Liver (tissue), 3 donors: ENCODE measurements around the gene NR2F2.

Experiments
- CTCF ChIP-seq: fragments of 150-350 bp; IDR thresholded peaks from 2 replicates; pipeline ENCODE4 v1.5.1; 2017; ENCODE audit warnings: improper control_type of control experiment, low read depth, low read length; ENCODE audit not compliant: missing input control
- GABPA ChIP-seq, 2 donors: IDR thresholded peaks in 1 of 2; conservative IDR thresholded peaks in 1 of 2; 2 replicates each; pipeline ENCODE4 v1.6.1; 2016; ENCODE audit warnings: antibody characterized with exemption in 2 of 2, mild to moderate bottlenecking in 1 of 2, moderate library complexity in 1 of 2
- donor health status: healthy.
- donor health status: healthy.

GRCh38 chr15:96336108-96336595 is 5.7 kb downstream of the NR2F2 start:
- no peak for TF ChIP-seq CTCF
- TF ChIP-seq GABPA (IDR thresholded peaks at IDR 0.05 in 1 of 2, conservative IDR thresholded peaks at IDR 0.05 in 1 of 2), result no peak
